Activated CD4-positive, alpha-beta T cell treated with anti-CD3 and anti-CD28 coated beads, Interleukin-2, Interleukin-4, amounts not matched to agents 100 ng/mL and 50 ng/mL, durations not matched to agents 16 hours and 8 hours (primary cell): ENCODE data around the gene ICOSLG.
"Not testable (repeated sequence)": the region's sequence is repeated elsewhere in the genome, so short reads cannot be mapped to it uniquely, and the experiment has no call there.

ENCODE experiments used
- DNase-seq: peaks from one replicate; pipeline ENCODE4 v3.0.0-alpha.2; 2020; ENCODE audit warnings: low spot score

The ICOSLG gene

DNA sequence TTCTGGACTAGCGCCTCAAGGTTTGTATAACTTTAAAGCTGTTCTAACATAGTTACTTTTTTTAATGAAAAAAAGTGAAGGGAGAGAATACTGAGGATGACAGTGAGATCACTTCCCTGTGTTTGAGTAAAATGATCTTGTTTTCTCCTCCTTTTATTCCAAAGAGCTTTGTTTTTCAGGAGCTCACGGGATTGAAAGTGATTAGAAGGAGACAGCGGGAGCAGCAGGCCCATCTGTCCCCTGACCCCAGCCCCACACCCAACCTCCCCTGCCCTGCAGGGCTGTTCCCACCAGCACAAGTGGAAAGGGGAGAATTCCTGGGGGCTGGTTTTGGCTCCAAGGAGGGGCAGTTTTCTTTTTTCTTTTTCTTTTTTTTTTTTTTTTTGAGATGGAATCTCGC, 23.0 kb upstream of the ICOSLG start:
- no peak for DNase-seq

DNA sequence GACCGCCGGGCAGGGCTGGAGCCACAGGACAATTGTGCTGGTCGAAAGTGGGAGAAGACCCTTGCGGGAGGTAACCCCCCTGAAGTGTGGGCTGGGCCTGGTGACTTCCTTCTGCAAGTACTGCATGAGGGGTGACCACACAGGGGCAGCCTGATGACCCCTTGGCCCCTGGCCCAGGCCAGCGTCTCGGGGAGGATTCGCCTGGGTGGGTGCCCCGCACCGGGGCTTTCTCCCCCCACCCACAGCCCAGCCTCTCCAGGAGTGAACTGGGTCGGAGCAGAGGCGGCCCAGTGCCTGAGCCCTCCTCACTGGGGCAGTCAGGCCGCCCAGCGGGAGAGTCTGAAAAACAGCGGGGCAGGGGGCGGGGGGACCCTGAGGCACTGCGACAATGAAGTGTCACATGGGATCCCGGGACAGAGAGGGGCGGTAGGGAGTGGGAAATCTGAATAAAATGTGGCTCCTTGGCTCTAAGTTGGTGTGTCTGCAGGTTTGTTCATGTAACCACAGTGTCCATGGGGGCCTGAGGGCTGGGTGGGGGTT, 22.5 kb upstream of the ICOSLG start:
- DNase-seq, result no peak

DNA sequence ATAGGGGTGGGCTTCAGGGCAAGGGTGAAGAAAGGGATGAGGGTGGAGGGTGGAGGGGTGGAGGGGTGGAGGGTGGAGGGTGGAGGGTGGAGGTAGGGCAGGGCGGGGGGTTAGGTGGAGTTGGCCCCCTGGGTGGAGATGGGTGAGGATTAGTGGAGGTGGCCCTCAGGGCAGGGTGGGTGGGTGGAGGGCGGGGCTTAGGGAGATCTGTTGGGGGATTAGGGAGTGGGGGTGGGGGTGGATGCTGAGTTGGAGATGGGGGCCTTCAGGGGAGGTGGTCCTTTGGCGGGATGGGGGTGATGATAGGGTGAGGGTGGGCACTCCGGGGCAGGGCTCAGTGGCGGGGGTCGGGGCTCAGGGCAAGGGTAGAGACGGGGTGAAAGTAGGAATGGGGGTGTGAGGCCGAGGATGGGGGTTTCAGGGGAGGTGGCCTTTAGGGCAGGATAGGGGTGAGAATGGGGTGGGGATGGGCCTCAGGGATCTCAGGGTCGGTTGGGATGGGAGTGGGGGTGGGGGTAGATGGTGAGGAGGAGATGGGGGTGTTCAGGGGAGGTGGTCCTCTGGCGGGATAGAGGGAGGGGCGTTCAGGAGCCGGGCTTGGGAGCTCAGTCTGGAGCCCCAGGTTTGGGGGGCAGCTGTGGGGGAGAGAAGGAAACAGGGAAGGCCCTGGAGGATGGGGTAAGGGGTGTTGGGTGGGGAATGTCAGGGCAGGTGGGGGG, 21.8 kb upstream of the ICOSLG start:
- no peak for DNase-seq

DNA sequence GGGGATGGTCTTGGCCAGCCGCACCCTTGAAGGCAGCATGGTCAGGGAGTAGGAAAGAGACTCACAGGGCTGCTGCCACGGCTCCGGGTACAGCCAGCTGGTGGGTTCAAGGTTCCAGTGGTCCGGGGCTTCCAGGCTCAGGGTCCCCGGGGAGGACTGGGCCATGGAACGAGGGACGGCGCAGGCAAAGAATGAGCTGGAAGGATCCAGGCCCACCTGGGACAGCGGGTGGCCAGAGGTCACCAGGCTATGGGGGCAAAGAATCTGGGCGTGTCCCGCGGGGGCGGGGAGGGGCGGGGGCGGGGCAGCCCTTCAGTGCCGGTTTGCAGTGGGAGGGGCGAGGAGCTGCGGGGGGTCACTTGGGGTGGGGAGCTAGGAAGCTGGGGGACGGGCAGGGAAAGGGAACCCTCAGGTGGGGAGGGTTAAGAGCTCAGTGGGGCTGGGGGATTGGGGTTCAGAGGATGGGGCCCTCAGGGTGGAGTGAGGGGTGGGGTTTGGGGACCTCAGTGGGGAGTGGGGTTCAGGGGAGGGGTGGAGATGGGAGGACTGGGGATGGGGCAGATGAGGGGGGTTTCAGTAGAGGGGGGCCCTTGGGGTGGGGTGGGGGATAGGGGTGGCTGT, 21.0 kb upstream of the ICOSLG start, which contains the start of gene DNMT3L:
TSS of gene DNMT3L (minus strand) at position 223 of the 621 bp plus-strand sequence. CDS start 638 bp downstream, outside the sequence.
- DNase-seq, result no peak

DNA sequence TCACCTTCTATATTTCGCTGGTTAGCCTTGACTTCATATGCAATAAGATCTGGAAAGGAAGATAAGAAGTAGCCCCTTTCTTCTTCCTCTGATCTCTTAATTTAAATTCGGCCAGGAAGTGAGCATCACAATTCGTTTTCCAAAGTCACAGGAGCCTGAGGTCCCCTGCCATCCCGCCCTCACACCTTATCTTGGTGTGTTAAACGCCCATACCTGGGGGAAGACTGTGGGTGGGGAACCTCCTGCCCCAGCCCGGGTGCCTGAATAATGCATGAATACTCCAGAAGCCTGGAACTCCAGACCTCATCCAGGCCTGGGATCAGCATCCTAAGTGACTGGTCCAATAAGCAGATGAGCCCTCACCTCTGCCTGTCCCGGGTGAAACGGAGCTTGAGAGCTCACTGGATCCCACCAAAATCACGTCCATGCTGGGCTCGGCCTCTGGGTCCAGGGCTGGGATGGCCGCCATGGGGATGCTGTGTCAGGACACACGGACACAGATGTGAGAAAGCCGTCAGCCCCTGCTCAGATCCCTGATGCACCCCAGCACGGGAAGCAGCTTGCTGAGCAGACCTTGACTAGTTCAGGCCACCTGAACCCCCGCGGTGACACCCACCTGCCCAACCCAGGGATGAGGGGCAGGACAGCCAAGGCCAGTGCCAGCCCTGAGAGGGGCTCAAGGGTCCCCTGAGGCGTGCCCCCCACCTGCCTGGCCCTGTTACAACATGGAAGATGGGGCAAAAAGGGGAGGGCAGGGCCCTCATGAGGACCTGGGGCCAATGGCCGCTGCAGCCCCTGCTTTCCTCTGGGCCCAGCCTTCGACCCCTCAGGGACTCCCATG, 20.3 kb upstream of the ICOSLG start:
- no peak for DNase-seq

DNA sequence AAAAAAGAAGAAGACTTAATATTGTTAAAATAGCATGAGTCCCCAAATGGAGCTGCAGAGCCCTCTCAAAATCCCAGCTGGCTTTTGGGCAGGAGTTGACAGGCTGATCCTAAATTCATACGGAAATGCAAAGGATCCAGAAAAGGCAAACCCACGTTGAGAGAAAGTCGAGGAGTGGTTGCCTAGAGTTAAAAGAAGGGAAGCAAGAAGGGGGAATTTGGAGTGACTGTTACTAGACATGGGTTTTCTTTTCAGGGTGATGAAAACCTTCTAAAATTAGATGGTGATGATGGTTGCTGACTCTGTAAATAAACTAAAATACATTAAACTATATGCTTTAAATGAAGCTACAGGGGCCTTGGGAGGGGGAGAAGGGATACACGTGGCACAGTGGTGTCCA, 19.3 kb upstream of the ICOSLG start:
- DNase-seq, result no peak

DNA sequence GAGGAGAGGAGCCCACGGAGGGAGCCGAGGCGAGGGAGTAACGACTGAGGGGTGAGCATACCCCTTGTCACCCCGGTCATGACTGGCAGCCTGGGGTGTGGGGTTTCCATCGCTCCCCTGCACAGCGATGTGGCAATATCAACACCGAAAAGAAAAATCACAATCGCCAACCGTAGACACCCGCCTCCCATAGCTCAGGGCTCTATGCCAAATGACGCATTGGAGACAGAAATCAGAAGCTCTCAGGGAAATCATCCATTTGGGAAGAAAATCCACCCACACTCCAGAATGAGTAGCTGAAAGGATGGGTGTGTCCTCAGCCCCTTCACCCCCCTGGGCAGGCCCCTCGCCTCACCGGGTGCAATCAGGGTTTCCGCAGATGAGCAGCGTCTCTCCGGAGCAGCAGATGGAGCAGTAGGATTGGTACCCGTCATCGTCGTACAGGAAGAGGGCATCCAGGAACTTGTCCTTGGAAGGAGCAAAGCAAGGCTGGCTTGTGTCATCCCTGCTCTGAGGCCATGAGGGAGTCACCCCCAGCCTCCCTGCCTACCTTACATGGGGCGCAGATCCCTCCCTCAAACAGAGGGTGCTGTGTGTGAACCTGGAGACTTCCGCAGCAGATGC, 18.5 kb upstream of the ICOSLG start:
- no peak for DNase-seq

DNA sequence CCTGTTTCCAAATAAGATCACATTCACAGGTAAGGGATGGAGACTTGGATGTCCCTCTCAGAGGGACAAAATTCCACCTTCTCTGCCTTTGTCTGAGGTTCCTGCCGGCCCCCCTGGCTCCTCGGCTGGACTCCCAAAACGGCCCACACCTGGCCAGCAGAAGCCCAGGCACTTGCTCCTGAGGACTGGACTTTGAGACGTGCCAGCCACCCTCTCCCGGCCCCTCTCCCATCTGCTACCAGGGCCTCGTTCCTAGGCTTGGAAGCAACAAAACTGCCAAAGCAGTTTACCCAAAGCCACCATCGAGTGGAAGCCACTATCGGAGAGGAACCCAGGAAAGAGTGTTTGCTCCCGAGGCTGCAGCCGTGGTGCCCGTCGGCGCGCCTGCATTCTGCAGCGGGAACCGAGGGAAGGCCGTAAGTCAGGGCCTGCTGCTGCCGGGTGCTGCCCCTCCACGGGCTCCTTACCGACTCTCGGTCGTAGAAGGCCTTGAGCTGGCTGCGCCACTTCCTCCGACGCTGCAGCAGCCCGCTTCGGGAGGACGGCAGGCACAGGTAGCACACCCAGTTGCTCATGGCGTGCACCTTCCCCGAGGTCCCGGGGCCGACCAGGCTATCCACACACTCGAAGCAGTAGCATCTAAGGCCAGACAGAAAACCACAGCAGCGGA, 17.4 kb upstream of the ICOSLG start:
- DNase-seq, result no peak

DNA sequence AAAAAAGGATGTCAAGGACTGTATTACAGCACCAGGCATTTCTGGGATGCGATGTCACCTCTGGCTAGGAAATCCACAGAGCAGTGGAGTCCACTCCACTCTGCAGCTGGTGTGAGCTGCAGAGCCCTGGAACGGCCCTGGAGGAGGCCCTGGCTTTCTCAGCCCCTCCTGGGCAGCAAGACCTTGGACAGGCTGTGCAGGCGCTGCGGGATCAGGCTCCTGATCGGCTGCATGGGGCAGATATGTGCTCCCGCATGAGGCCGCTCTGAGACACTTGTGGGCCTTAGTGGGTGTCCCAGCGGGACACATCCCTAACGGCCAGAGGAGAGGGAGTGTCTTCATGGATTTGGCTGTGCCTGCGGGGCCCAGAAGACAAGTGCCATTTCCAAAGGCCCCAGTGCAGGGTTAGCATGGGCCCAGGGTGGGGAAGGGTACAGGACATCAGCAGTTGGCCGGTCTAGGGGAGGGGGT, 14.8 kb upstream of the ICOSLG start:
- no peak for DNase-seq

DNA sequence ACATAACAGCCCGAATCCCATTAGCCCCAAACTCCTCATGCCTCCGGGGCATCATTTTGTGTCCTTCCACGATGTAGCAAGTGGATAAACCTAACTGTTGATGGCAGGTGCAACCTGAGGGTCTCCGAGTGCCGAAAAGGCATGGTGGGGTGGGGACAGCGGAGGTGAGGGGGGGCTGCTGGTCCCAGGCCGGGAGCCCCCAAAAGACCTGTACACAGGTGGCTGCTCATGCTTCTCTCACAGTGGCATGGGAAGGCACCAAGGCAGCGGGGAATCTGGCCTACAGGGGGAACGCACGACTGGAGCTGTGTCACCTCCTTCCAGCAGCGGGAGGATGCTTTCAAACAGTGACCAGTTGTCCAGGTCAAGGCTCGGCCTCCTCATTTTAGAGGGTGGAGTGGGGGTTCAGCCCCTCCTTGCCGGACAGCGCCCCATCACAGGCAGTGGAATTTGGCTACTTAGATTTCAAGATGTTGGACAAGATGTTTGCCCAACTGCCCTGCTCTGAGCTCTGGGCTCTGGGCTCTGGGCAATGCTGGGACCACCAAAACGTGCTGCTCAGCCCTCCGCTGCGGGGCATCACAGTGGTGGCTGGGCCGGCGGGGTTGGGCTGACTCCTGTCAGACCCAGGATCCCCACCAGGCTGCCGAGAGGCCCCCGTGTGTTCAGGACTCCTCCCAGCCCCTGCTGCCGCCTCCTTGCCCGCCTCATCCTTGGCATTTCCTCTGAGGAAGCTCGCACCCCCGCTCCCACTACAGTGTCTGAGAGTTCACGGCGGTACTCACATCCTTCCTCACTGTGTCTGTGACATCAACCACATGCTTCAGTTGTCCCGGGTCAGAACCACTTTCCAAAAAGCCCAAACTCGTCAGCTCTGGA, 13.3 kb upstream of the ICOSLG start:
- no peak for DNase-seq

DNA sequence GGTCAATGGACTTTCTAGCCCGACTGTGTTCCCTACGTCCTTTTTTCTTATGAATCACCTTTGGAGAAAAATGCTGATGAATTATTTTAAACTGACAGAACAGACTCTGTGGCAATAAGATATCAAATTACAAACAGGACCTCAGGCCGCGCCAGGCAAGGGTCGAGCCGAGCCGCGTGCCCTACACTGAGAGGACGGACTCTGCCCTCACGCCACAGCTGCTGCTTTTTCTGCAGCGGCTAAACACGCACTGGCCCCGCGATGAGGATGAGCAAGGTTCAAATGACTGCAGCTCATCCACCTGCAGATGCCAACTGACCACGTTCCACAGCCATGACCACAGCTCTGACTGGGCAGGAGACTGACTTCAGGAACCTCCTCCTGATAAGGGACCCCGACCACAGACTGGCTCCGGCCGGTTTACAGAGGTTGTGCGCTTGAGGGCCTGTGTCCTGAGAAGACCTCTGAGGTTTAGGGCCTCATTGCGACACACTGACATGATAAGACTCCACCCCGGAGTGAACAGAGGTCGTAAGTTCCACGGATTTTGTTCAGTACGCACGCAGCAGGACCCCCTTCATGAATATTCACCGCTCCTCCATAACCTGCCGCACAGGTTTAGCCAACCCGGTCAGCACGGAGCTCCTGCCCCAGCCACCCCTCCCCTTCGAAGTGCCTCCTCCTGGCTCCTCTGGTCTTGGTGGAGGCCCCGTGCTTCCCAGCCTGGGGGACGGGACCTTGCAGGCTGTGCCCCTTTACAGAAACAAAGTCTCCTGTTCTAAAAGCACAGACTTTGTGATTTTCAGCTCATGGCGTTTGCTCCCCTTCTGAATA, 8.7 kb upstream of the ICOSLG start:
- not testable (repeated sequence) for DNase-seq

DNA sequence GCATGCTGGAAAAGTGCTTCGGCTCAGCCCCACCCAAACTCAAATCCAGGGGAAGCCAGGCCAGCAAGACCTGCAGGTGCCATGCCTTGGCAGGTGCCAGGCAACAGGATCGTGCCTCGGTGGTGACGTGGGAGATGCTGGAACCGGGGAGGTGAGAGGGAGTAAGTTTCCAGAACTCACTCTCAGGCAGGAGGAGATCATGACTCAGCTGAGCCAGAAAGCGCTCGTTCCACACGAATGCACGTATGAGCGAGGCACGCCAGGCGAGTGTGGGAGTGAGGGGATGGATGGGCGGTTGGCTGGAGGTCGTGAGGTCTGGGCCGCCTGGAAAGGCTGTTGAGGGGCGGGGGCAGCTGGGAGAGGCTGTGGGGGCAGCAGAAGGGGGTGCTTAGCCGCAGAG, 7.2 kb upstream of the ICOSLG start:
- DNase-seq, result not testable (repeated sequence)

DNA sequence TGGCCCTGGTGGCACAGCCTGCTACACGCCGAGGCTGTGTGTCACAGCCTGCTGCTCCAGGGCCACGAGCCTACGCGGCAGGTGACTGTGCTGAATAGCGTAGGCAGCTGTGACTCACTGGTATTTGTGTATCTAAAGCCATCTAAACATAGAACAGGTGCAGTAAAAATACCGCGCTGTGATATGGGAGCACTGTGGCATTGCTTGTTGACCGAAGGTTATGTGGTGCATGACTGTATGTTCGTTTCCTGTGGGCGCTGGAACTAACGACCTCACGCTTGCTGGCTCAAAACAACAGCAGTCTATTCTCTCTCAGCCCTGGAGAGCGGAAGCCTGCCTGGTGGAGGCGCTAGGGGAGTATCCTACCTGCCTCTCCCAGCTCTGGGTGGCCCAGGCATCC, 3.2 kb upstream of the ICOSLG start:
- DNase-seq, result not testable (repeated sequence)

DNA sequence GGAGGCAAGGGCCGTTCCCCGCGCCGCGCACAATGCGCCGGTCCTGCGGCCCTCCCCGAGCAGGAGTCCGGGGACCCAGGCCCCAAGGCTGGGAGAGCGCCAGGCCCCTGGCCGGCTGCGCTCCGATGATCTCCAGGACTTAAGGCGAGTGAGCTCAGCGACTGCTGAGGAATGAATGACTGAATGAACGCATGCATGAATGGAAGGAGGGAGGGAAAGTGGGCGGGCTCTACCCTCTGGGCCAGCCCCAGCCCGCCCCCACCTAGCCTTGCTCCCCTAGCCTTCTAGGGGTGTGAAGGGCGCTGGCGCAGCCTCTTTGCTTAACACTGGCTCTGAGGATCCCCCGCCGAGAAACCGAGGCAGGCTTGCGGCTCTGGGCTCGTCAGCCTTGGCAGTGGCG, 538 bp upstream of the ICOSLG start:
- not testable (repeated sequence) for DNase-seq

DNA sequence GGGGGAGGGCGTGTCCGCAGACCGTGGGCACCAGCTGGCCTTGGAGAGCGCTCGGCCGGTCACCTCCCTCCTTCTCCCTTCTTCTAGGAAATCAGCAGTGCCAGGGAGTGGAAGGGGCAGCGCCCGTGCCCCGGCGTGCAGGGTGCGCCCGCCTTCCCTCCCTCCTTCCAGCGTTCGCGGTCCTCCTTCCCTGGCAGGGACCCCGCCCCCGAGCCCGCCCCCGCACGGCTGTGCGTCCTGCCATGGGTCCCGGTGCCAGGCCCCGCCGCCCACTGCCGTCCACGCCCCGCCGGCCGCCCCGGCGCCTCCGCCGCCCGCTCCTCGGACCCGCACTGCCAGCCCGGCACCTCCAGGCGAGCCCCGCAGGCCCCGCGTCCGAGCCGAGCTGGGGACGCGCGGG, 390 bp downstream of the ICOSLG start:
- not testable (repeated sequence) for DNase-seq

DNA sequence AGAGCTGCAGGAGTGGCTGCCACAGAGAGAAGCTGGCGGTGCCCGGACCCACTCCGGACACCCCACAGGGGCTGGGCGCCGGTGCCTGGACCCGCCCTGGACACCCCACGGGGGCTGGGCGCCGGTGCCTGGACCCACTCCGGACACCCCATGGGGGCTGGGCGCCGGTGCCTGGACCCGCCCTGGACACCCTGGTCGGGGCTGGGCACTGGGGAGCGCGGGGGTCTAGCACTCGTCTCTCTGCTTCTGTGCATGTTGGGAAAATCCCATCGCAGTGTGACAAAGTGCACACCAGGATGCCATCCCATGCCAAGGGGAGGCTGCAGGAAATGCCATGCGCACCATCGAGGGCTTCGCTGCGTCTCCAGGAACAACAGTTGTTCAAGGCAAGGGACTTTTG, 11.2 kb downstream of the ICOSLG start:
- DNase-seq, result not testable (repeated sequence)

DNA sequence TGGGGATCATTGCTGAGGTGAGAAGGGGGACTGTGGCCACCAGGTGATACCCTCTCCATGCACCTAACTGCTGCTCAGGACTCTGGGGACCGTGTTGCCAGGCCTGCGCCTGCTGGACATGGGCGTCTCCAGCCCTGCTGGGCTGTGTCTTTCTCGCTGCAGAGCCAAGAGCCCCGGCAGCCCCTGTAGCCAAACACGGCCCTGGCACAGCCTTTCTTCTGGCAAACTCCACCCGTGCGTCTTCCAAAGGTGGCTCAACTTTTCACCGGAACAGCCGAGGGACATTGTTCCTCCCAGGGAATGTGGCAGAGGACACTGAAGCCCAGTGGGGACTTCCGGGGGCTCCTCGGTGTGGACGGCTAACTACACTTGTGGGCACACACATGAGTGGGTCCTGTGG, 12.6 kb downstream of the ICOSLG start:
- DNase-seq, result not testable (repeated sequence)

DNA sequence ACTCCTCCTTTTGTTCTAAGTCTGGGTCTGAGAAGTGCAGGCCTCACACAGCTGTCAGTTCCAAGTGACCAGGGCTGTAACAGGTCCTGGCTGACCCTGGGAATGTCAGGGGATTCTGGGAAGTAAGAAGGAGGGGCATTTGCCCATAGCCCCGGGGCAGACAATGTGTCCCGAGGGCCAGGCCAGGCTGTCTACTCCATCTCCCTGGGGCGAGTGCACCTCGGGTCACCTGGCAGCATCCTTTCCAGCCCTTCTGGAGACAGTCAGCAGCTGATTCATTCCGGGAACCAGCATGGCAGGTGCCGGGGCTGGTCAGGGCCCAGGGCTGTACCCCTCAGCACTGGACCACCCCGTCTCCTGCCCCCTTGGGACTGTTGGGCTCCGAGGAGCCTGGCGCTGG, 13.1 kb downstream of the ICOSLG start:
- DNase-seq, result not testable (repeated sequence)

DNA sequence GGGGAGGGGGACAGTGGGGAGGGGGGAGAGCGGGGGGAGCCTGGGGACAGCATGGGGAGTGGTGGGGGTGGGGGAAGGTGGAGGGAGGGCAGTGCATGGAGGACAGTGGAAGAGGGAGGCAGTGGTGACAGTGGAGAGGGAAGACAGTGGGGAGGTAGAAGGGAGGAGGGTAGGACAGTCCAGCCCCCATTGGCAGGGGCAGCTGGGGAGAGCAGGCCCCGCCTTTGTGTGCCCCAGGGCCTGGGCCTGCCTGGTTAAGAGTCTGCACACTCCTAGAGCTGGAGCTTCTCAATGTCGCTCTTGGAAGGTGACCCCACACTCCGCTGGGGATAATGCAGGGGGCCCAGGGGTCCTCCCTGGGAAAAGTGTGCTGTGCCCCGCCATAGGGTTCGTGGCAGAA, 15.1 kb downstream of the ICOSLG start:
- DNase-seq, result not testable (repeated sequence)
